ENCODE measurements around the gene UQCC2.

Gene UQCC2

GRCh38 chr6:33723371-33724085 is 12.0 kb upstream of the UQCC2 start:
- no peak for DNase-seq

GRCh38 chr6:33722103-33722623 is 10.7 kb upstream of the UQCC2 start:
- DNase-seq, result no peak

- no peak for DNase-seq
These were observed 10.0 kb upstream of the UQCC2 start for GRCh38 chr6:33721508-33721907.

GRCh38 chr6:33720998-33721397 is 9.5 kb upstream of the UQCC2 start:
- no peak for DNase-seq

GRCh38 chr6:33719326-33719987 is 8.0 kb upstream of the UQCC2 start:
- DNase-seq, result no peak

DNA sequence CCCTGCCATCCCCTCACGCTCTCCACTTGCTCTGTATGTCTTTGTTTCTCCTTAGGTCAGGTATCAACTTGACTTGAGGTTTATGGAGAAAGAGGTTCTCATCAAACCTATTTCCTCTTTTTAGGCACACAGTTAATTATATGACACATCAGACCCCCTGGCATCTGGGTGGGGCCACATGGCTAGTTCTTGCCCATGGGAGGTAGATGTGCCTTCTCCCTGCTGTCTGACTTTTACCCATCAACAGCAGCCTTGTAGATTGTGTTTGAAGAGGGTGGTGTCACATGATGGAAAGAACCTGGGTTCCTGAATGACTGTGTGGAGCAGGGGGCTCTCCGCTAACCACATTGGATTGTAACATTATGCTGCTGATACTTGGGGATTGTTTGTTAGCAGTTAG is 7.2 kb upstream of the UQCC2 start:
- no peak for DNase-seq

- DNase-seq, result no peak
These were observed 6.5 kb upstream of the UQCC2 start for GRCh38 chr6:33717934-33718455.

- no peak for DNase-seq
These were observed 5.6 kb upstream of the UQCC2 start for GRCh38 chr6:33716890-33717632.

- DNase-seq, result no peak
These were observed 4.9 kb upstream of the UQCC2 start for GRCh38 chr6:33716379-33716778.

DNA sequence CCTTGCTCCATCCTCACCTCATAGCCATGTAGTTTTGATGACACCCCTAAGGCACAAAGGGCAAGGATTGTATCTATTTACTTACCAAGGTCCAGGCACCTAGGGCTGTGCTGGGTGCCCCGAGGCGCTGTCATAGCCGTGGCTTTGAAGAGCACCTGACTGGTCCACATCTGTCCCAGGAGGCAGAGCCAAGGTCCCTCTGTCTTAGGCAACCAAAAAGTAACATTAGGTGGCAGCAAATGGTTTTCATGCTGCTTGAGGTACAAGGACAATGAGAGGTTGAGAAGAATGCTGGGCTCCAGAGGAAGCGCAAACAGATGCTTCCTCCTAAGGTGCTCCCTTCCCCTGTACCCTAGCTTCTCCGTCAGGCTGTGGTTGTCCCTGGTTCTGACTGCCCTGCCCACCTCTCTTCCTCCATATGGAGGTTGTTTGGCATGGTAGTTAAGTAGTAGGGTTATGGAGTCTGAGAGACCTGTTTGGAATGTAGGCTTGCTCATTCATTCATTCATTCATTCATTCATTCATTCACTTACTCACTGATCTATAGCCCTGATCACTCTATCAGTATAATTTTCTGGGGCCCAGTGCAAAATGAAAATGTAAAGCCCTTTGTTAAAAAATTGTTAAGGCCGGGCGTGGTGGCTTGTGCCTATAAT is 3.0 kb upstream of the UQCC2 start:
- DNase-seq, result no peak

DNA sequence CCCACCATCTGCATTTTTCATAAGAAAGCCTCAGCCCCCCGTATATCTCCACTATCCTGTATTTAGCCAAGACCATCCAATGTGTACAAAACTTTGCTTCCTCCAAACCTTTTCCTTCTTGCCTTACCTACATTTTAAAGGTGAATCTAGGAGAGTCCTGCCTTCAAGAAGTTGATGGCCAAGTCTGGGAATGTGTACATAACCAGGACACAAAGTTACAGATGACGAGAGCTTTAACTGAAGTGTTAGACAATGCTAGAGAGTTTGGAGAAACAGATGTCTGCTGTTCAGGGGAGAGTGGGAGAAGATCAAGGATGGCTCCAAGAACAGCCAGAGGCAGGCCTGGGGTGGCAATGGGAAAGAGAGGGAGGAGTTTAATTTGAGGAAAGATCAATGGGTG is 2.3 kb upstream of the UQCC2 start:
- no peak for DNase-seq

DNA sequence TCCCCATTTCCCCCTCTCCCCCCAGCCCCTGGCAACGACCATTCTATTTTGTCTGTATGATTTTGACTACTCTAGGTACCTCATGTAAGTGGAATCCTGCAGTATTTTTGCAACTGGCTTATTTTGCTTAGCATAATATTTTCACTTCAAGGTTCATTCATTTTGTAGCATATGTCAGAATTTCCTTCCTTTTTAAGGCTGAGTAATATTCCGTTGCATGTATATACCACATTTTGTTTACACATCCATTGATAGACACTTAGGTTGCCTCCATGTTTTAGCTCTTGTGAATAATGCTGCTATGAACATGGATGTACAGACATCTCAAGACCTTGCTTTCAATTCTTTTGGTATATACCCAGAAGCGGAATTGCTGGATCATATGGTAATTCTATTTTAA is 1.4 kb upstream of the UQCC2 start:
- DNase-seq, result no peak

GRCh38 chr6:33710296-33711121 is 991 bp downstream of the UQCC2 start:
- DNase-seq, result no peak

- no peak for DNase-seq
These were observed 1.8 kb downstream of the UQCC2 start for GRCh38 chr6:33709605-33710295.

- no peak for DNase-seq
These were observed 2.8 kb downstream of the UQCC2 start for GRCh38 chr6:33708516-33709204.

DNA sequence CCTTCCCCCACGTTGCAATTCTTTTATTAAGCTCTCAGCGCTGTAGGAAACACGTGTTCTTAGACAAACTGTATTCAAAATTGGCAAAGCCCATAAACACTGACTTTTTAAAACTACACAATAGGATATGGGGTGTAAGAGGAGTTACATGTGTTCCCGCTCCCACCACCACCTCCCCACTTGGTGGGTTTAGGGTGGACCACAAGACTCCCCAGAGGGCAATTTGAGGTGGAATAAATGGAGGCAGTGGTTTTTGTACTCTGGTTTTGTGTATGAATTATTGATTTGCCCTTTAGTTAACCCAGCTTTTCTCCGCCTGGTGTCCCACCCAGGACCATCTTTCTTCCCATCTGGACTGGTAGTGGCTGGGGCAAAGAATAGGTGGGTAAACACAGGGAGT is 3.7 kb downstream of the UQCC2 start:
- no peak for DNase-seq

GRCh38 chr6:33705955-33706725 is 5.4 kb downstream of the UQCC2 start:
- DNase-seq, result peak; percentile 19

DNA sequence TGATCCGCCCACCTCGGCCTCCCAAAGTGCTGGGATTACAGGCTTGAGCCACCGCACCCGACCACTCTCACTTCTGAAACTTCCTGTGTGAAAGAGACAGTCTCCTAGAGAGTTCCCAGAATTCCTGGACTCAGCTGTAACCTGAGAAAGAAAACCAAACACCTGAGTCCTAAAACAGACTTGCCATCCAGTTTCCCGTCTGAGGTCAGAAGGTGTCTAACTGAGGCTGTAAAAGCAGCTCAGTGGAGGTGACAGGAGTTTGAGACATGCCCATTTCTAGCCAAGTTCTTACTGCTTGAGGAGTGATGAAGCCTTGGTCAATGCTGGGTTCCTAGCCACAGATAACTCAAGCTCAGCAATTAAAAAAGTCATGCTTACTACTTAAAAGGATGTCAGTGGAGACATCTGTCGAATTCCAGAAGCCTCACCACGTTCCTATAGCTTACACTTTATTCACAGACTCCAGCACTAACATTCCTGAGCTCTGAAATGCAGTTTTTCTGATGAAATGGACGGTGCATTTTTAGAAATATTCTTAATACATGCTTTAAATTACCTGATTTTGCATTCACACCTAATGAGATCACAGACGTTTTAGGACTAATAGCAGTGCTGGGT is 6.1 kb downstream of the UQCC2 start:
- no peak for DNase-seq

DNA sequence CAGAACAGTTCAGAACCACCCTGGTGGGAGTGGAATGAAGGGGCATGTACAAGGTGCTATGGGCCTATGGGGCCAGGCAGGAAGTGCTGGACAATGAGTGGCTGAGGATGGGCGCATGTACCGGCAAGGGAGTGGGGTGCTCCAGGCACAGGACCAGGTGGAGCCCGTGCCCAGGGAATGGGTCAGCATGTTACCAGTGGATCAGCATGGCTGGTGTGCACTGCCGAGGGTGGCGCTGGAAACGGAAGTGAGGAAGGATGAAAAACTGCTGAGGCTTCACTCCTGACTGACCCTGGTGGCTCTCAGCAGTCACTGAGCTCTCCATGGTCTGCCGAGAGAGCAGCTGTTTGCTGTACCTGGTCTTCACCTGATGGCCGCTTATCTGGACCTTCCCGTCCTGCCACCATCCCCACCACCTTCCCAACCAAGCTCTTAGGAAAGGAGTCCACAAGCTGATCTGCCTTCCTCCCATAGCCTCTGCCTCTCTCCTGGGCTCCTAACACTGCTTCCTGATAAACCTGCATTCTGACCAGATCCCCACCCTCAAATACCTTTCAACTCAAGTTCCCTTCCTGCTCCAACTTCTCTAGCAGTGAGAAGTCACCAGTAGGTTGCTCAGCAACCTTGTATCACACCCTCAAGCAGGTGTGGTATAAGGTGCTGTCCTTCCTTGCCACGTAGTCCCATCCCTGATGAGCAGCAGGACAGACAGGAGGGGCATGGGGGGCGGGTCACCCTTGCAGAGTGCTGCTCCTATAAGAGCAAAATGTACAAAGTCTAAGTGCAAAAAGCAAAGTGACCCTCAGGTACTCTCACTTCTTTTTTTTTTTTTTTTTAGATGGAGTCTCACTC is 7.1 kb downstream of the UQCC2 start:
- no peak for DNase-seq

Data from NCI-H1436 (cell line).